H9 (cell line): ENCODE data around the gene PDLIM7. TPM values are rescaled to one million over a fixed set of nuclear protein-coding genes. Genes with fewer than 3 reads are reported as not detected.

Experiments used
- DNase-seq: peaks from one replicate; pipeline ENCODE4 v3.0.0-alpha.2; 2017
- H2AFZ ChIP-seq: one replicate; pipeline ENCODE4 v1.6.1; 2013; ENCODE audit warnings: mild to moderate bottlenecking, low read length, control low read depth, moderate library complexity
- H2AK5ac ChIP-seq: 2 replicates; pipeline ENCODE4 v1.6.1; 2013; ENCODE audit warnings: low read length, control low read depth, mixed read lengths; ENCODE audit not compliant: insufficient read length
- H2BK120ac ChIP-seq: one replicate; pipeline ENCODE4 v1.6.1; 2013; ENCODE audit warnings: low read depth, mild to moderate bottlenecking, low read length, control low read depth, inconsistent platforms; ENCODE audit not compliant: poor library complexity, severe bottlenecking
- H2BK12ac ChIP-seq: 2 replicates; pipeline ENCODE4 v1.6.1; 2013; ENCODE audit warnings: low read length, control low read depth, mixed read lengths, low read depth; ENCODE audit not compliant: insufficient read length
- H2BK15ac ChIP-seq: 2 replicates; pipeline ENCODE4 v1.6.1; 2013; ENCODE audit warnings: low read depth, low read length, control low read depth
- H2BK20ac ChIP-seq: one replicate; pipeline ENCODE4 v1.6.1; 2013; ENCODE audit warnings: low read depth, mild to moderate bottlenecking, low read length, control low read depth, inconsistent platforms; ENCODE audit not compliant: poor library complexity, severe bottlenecking
- H2BK5ac ChIP-seq: 2 replicates; pipeline ENCODE4 v1.6.1; 2013; ENCODE audit warnings: low read length, control low read depth, mixed read lengths; ENCODE audit not compliant: insufficient read length
- H3K14ac ChIP-seq: 2 replicates; pipeline ENCODE4 v1.6.1; 2013; ENCODE audit warnings: low read length, control low read depth; ENCODE audit not compliant: insufficient read depth
- H3K18ac ChIP-seq: 2 replicates; pipeline ENCODE4 v1.6.1; 2013; ENCODE audit warnings: low read depth, mild to moderate bottlenecking, mixed read lengths, low read length, control low read depth; ENCODE audit not compliant: insufficient read length
- H3K23ac ChIP-seq: 2 replicates; pipeline ENCODE4 v1.6.1; 2013; ENCODE audit warnings: low read length, control low read depth, mixed read lengths, low read depth; ENCODE audit not compliant: insufficient read length
- H3K23me2 ChIP-seq: 2 replicates; pipeline ENCODE4 v1.6.1; 2013; ENCODE audit warnings: low read depth, mild to moderate bottlenecking, mixed read lengths, low read length, control low read depth; ENCODE audit not compliant: insufficient read length, poor library complexity, severe bottlenecking
- H3K27ac ChIP-seq: 2 replicates; pipeline ENCODE4 v1.5.1; 2013; ENCODE audit warnings: low read length, control low read depth, mixed read lengths, low read depth; ENCODE audit not compliant: insufficient read length
- H3K27me3 ChIP-seq: 2 replicates; pipeline ENCODE4 v1.6.1; 2013; ENCODE audit warnings: low read length, control low read depth, inconsistent platforms; ENCODE audit not compliant: insufficient read depth
- H3K4ac ChIP-seq: 2 replicates; pipeline ENCODE4 v1.6.1; 2013; ENCODE audit warnings: low read depth, mild to moderate bottlenecking, control low read depth, inconsistent platforms, low read length, moderate library complexity
- H3K4me1 ChIP-seq: 2 replicates; pipeline ENCODE4 v1.6.1; 2013; ENCODE audit warnings: low read length, control low read depth, inconsistent platforms; ENCODE audit not compliant: insufficient read depth
- H3K4me2 ChIP-seq: 2 replicates; pipeline ENCODE4 v1.6.1; 2013; ENCODE audit warnings: low read length, control low read depth, mixed read lengths; ENCODE audit not compliant: insufficient read length, insufficient read depth
- H3K56ac ChIP-seq: 2 replicates; pipeline ENCODE4 v1.6.1; 2013; ENCODE audit warnings: low read depth, mild to moderate bottlenecking, mixed read lengths, low read length, control low read depth; ENCODE audit not compliant: insufficient read length
- H3K79me1 ChIP-seq: 2 replicates; pipeline ENCODE4 v1.6.1; 2013; ENCODE audit warnings: low read depth, mild to moderate bottlenecking, moderate library complexity, low read length, control low read depth, inconsistent platforms; ENCODE audit not compliant: insufficient read depth, poor library complexity, severe bottlenecking
- H3K79me2 ChIP-seq: 2 replicates; pipeline ENCODE4 v1.6.1; 2013; ENCODE audit warnings: low read length, control low read depth, inconsistent platforms; ENCODE audit not compliant: insufficient read depth
- H3K9ac ChIP-seq: 2 replicates; pipeline ENCODE4 v1.6.1; 2013; ENCODE audit warnings: low read length, control low read depth, mixed read lengths; ENCODE audit not compliant: insufficient read length; ENCODE audit errors: extremely low read depth
- H3K9me3 ChIP-seq: one replicate; pipeline ENCODE4 v1.6.1; 2013; ENCODE audit warnings: low read depth, low read length, inconsistent platforms; ENCODE audit not compliant: control insufficient read depth
- H3T11ph ChIP-seq: one replicate; pipeline ENCODE4 v1.6.1; 2013; ENCODE audit warnings: mild to moderate bottlenecking, low read length, control low read depth, inconsistent platforms
- H4K20me1 ChIP-seq: one replicate; pipeline ENCODE4 v1.6.1; 2013; ENCODE audit not compliant: control insufficient read depth, insufficient read length, insufficient read depth
- H4K5ac ChIP-seq: 2 replicates; pipeline ENCODE4 v1.6.1; 2013; ENCODE audit warnings: low read depth, mild to moderate bottlenecking, mixed read lengths, low read length, control low read depth; ENCODE audit not compliant: insufficient read length
- H4K8ac ChIP-seq: replicated peaks from 2 replicates; pipeline ENCODE4 v1.6.1; 2013; ENCODE audit warnings: low read length, control low read depth, mixed read lengths, low read depth; ENCODE audit not compliant: insufficient read length
- H4K91ac ChIP-seq: 2 replicates; pipeline ENCODE4 v1.6.1; 2013; ENCODE audit warnings: low read depth, mild to moderate bottlenecking, moderate library complexity, mixed read lengths, low read length, control low read depth; ENCODE audit not compliant: insufficient read length
- H3K27ac Mint-ChIP-seq, 3 experiments: 2 replicates in 2 of 3; 3 replicates in 1 of 3; pipeline ENCODE4 v1.8.0; 2020 to 2021; ENCODE audit warnings: mixed read lengths in 3 of 3, mild to moderate bottlenecking in 1 of 3, moderate library complexity in 1 of 3
- H3K27me3 Mint-ChIP-seq: 2 replicates; pipeline ENCODE4 v1.8.0; 2021; ENCODE audit warnings: low read depth, mild to moderate bottlenecking, moderate library complexity, mixed read lengths
- H3K36me3 Mint-ChIP-seq, 3 experiments: 2 replicates in 2 of 3; 3 replicates in 1 of 3; pipeline ENCODE4 v1.8.0; 2020 to 2021; ENCODE audit warnings: low read depth in 3 of 3, mixed read lengths in 3 of 3; ENCODE audit not compliant: insufficient read depth in 1 of 3
- H3K4me1 Mint-ChIP-seq, 2 experiments: 2 replicates each; pipeline ENCODE4 v1.8.0; 2020; ENCODE audit warnings: mixed read lengths in 2 of 2
- H3K4me3 Mint-ChIP-seq, 2 experiments: 2 replicates in 1 of 2; 3 replicates in 1 of 2; pipeline ENCODE4 v1.8.0; 2020 to 2021; ENCODE audit warnings: mild to moderate bottlenecking in 2 of 2, mixed read lengths in 2 of 2, moderate library complexity in 1 of 2
- H3K9me3 Mint-ChIP-seq, 2 experiments: 2 replicates in 1 of 2; 3 replicates in 1 of 2; pipeline ENCODE4 v1.8.0; 2020; ENCODE audit warnings: mild to moderate bottlenecking in 2 of 2, mixed read lengths in 2 of 2, moderate library complexity in 1 of 2
- WGBS: extraction: QIAGEN DNeasy Blood & Tissue Kit; methylation state at CpG from one replicate; pipeline ENCODE4 v1.1.7; 2013; ENCODE audit warnings: missing lambda C conversion rate, low lambda C conversion rate, mixed read lengths; ENCODE audit not compliant: insufficient read length; ENCODE audit errors: extremely low coverage; 5-methylcytosine and 5-hydroxymethylcytosine counted together
- total RNA-seq: library from RNA; stranded (reverse); gene quantifications from 2 replicates; pipeline ENCODE4 v1.2.1, GENCODE V29; 2021
- TF ChIP-seq, protein P1 (sequence below): fragments of 200-600 bp; sonication (generic); conservative IDR thresholded peaks from 3 replicates; pipeline ENCODE4 v1.8.0; 2021; ENCODE audit warnings: antibody characterized with exemption, mild to moderate bottlenecking

The PDLIM7 gene
- total RNA-seq, 1 experiment from 2014 or later = 137 TPM

GRCh38 chr5:177500685-177501522 is 3.5 kb upstream of the PDLIM7 start:
- Histone ChIP-seq H3T11ph (no peak overlapping the region), H4K8ac (no peak overlapping the region), H3K27ac (no peak overlapping the region), H3K27me3 (no peaks in the 10 kb centered on the region; the same call in 1 of the 2 replicates), H3K79me1 (no peaks in the 10 kb centered on the region), H2BK20ac (no peak overlapping the region), H2BK12ac (no peak overlapping the region), H4K20me1 (no peaks in the 10 kb centered on the region), H2AK5ac (no peak overlapping the region), H3K56ac (no peak overlapping the region), H4K91ac (no peak overlapping the region), H3K23me2 (peaks cover 4% of the 10 kb centered on the region), H3K4me1 (peaks cover 2% of the 10 kb centered on the region; the same call in 1 of the 2 replicates), H3K14ac (no peak overlapping the region), H2BK15ac (no peak overlapping the region), H2AFZ (no peak overlapping the region), H3K9me3 (no peaks in the 10 kb centered on the region), H3K18ac (no peak overlapping the region), H3K4ac (no peak overlapping the region), H4K5ac (no peak overlapping the region), H3K9ac (no peak overlapping the region), H2BK5ac (no peak overlapping the region), H3K4me2 (no peak overlapping the region), H3K79me2 (no peaks in the 10 kb centered on the region), H2BK120ac (no peak overlapping the region), H3K23ac (no peak overlapping the region)
- Mint-ChIP-seq H3K4me3 (no peak overlapping the region), H3K27ac (no peak overlapping the region), H3K27me3 (peaks cover 29% of the 10 kb centered on the region), H3K36me3 (peaks cover 0 to 4% (median 0%) of the 10 kb centered on the region in 3 experiments; a peak in 2 of 7 replicates), H3K4me1 (peaks cover 26 to 36% of the 10 kb centered on the region in 2 experiments), H3K9me3 (no peaks in the 10 kb centered on the region)
- peak; percentile 94 for DNase-seq
- no CpG with 5 or more reads among the region's 10 CpGs for WGBS
- TF ChIP-seq, protein P1, sequence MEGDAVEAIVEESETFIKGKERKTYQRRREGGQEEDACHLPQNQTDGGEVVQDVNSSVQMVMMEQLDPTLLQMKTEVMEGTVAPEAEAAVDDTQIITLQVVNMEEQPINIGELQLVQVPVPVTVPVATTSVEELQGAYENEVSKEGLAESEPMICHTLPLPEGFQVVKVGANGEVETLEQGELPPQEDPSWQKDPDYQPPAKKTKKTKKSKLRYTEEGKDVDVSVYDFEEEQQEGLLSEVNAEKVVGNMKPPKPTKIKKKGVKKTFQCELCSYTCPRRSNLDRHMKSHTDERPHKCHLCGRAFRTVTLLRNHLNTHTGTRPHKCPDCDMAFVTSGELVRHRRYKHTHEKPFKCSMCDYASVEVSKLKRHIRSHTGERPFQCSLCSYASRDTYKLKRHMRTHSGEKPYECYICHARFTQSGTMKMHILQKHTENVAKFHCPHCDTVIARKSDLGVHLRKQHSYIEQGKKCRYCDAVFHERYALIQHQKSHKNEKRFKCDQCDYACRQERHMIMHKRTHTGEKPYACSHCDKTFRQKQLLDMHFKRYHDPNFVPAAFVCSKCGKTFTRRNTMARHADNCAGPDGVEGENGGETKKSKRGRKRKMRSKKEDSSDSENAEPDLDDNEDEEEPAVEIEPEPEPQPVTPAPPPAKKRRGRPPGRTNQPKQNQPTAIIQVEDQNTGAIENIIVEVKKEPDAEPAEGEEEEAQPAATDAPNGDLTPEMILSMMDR = peak; percentile 99
